ES-I3 (cell line): ENCODE measurements around the gene SCRN2.

ENCODE experiments used
- H3K36me3 ChIP-seq: 2 replicates; pipeline ENCODE4 v1.6.1; 2013; ENCODE audit warnings: mild to moderate bottlenecking, low read length, control low read depth, moderate library complexity; ENCODE audit not compliant: insufficient read depth
- H3K4me1 ChIP-seq: 2 replicates; pipeline ENCODE4 v1.6.1; 2013; ENCODE audit warnings: mild to moderate bottlenecking, control low read depth, low read length; ENCODE audit not compliant: insufficient read depth
- H3K9ac ChIP-seq: 2 replicates; pipeline ENCODE4 v1.6.1; 2013; ENCODE audit warnings: low read depth, mild to moderate bottlenecking, low read length, moderate library complexity
- H3K9me3 ChIP-seq: 2 replicates; pipeline ENCODE4 v1.6.1; 2013; ENCODE audit warnings: mild to moderate bottlenecking, low read length, moderate library complexity; ENCODE audit not compliant: control insufficient read depth, insufficient read depth

Gene SCRN2

GRCh38 chr17:47877368-47878034 is 36.4 kb upstream of the SCRN2 start:
- peaks cover 39% of the 10 kb centered on the region for H3K4me1 ChIP-seq
- H3K9ac ChIP-seq = no peak overlapping the region
- H3K9me3 ChIP-seq = no peaks in the 10 kb centered on the region
- no peaks in the 10 kb centered on the region for H3K36me3 ChIP-seq

- peaks cover 42% of the 10 kb centered on the region for H3K4me1 ChIP-seq
- H3K36me3 ChIP-seq = no peaks in the 10 kb centered on the region
- H3K9me3 ChIP-seq = no peaks in the 10 kb centered on the region
- H3K9ac ChIP-seq = no peak overlapping the region
Observed at GRCh38 chr17:47875011-47875985, 34.2 kb upstream of the SCRN2 start.

- Histone ChIP-seq H3K9ac (peak overlapping the region; percentile 44; the same call in 1 of the 2 replicates), H3K4me1 (peaks cover 50% of the 10 kb centered on the region), H3K36me3 (no peaks in the 10 kb centered on the region), H3K9me3 (no peaks in the 10 kb centered on the region)
Observed at GRCh38 chr17:47873200-47874090, 32.4 kb upstream of the SCRN2 start.

GRCh38 chr17:47872651-47873161 is 31.6 kb upstream of the SCRN2 start:
- Histone ChIP-seq H3K36me3 (no peaks in the 10 kb centered on the region), H3K4me1 (peaks cover 42% of the 10 kb centered on the region), H3K9me3 (no peaks in the 10 kb centered on the region), H3K9ac (peak overlapping the region; percentile 44; the same call in 1 of the 2 replicates)

GRCh38 chr17:47872019-47872650 is 31.1 kb upstream of the SCRN2 start:
- no peaks in the 10 kb centered on the region for H3K9me3 ChIP-seq
- H3K9ac ChIP-seq = peak overlapping the region; percentile 44
- no peaks in the 10 kb centered on the region for H3K36me3 ChIP-seq
- peaks cover 37% of the 10 kb centered on the region for H3K4me1 ChIP-seq

GRCh38 chr17:47871048-47871447 is 30.0 kb upstream of the SCRN2 start:
- H3K36me3 ChIP-seq = no peaks in the 10 kb centered on the region
- peaks cover 36% of the 10 kb centered on the region for H3K4me1 ChIP-seq
- H3K9me3 ChIP-seq = no peaks in the 10 kb centered on the region
- H3K9ac ChIP-seq = no peak overlapping the region

GRCh38 chr17:47870056-47870455 is 29.0 kb upstream of the SCRN2 start:
- Histone ChIP-seq H3K9ac (no peak overlapping the region), H3K9me3 (no peaks in the 10 kb centered on the region), H3K4me1 (peaks cover 28% of the 10 kb centered on the region), H3K36me3 (no peaks in the 10 kb centered on the region)

- no peaks in the 10 kb centered on the region for H3K9me3 ChIP-seq
- H3K36me3 ChIP-seq = no peaks in the 10 kb centered on the region
- peaks cover 26% of the 10 kb centered on the region for H3K4me1 ChIP-seq
- no peak overlapping the region for H3K9ac ChIP-seq
Observed at GRCh38 chr17:47869114-47869513, 28.0 kb upstream of the SCRN2 start.

- H3K4me1 ChIP-seq = peaks cover 18% of the 10 kb centered on the region
- H3K36me3 ChIP-seq = no peaks in the 10 kb centered on the region
- no peaks in the 10 kb centered on the region for H3K9me3 ChIP-seq
- no peak overlapping the region for H3K9ac ChIP-seq
Observed at GRCh38 chr17:47867813-47868533, 26.9 kb upstream of the SCRN2 start.

GRCh38 chr17:47866941-47867340 is 25.9 kb upstream of the SCRN2 start:
- no peak overlapping the region for H3K9ac ChIP-seq

GRCh38 chr17:47864791-47865216 is 23.7 kb upstream of the SCRN2 start:
- Histone ChIP-seq H3K9ac (no peak overlapping the region), H3K4me1 (peaks cover 16% of the 10 kb centered on the region), H3K36me3 (no peaks in the 10 kb centered on the region), H3K9me3 (no peaks in the 10 kb centered on the region)

More at GRCh38 chr17:47866941-47867340, 25.9 kb upstream of the SCRN2 start:
- H3K4me1 ChIP-seq = peaks cover 24% of the 10 kb centered on the region
- H3K9me3 ChIP-seq = no peaks in the 10 kb centered on the region
- H3K36me3 ChIP-seq = no peaks in the 10 kb centered on the region

- peaks cover 7% of the 10 kb centered on the region; the same call in 1 of the 2 replicates for H3K4me1 ChIP-seq
- no peaks in the 10 kb centered on the region for H3K36me3 ChIP-seq
- H3K9me3 ChIP-seq = no peaks in the 10 kb centered on the region
- no peak overlapping the region for H3K9ac ChIP-seq
Observed at GRCh38 chr17:47862621-47863440, 21.8 kb upstream of the SCRN2 start.
